K562 (cell line): Measurements from ENCODE around the gene NCDN. TPM values are rescaled to one million over a fixed set of nuclear protein-coding genes. Genes with fewer than 3 reads are reported as not detected.

Experiments used
- SMARCB1 ChIP-seq: IDR thresholded peaks from 2 replicates; pipeline ENCODE4 v1.6.1; 2011; ENCODE audit warnings: improper control_type of control experiment, low read depth; ENCODE audit not compliant: insufficient read length
- U2AF2 ChIP-seq: fragments of 200-400 bp; formaldehyde crosslinking; optimal IDR thresholded peaks from 2 replicates; pipeline ENCODE3; 2017; ENCODE audit warnings: low read depth, mild to moderate bottlenecking, low read length
- YBX1 ChIP-seq: fragments of 450-650 bp; IDR thresholded peaks from 2 replicates; pipeline ENCODE4 v1.7.1; 2016; ENCODE audit warnings: mild to moderate bottlenecking
- polyA plus RNA-seq, 8 experiments: library from polyadenylated mRNA; depleted of rRNA in 4 of 8; stranded (reverse) in 5 of 8; unstranded in 3 of 8; fragments of >200 nt; fragmentation: Nextera tagmentation in 2 of 8; fragmentation: Illumina TruSeq in 1 of 8; extraction: Ambion mirVana in 2 of 8; extraction: Trizol in 1 of 8; gene quantifications; 2 replicates each; pipeline versions ENCODE4 v1.2.1 to v1.2.3, GENCODE V29; 2011 to 2014; ENCODE audit warnings: inconsistent platforms in 1 of 8, missing spikeins in 1 of 8
- total RNA-seq, 7 experiments: library from RNA; depleted of rRNA in 6 of 7; stranded (reverse); fragments of >200 nt in 6 of 7; fragmentation: Illumina TruSeq in 2 of 7; extraction: Trizol in 2 of 7; gene quantifications; 2 replicates each; pipeline versions ENCODE4 v1.2.1 to v1.2.3, GENCODE V29; 2011 to 2021; ENCODE audit warnings: low replicate concordance in 1 of 7
- TF ChIP-seq, protein P1 (sequence below): fragments of 250-450 bp; sonication (Bioruptor Pico); IDR thresholded peaks from 2 replicates; pipeline ENCODE4 v1.5.0; 2021; ENCODE audit warnings: mild to moderate bottlenecking, moderate library complexity
- TF ChIP-seq, protein P2 (sequence below): sonication (generic); formaldehyde crosslinking; IDR thresholded peaks from 2 replicates; pipeline ENCODE4 v1.8.0; 2022; ENCODE audit warnings: mild to moderate bottlenecking, low read depth, missing genetic modification reagents
- TF ChIP-seq, protein P3 (sequence below): IDR thresholded peaks from 2 replicates; pipeline ENCODE4 v1.6.1; 2011; ENCODE audit not compliant: insufficient read length; ENCODE audit errors: extremely low read depth

Gene NCDN
- total and polyA plus RNA-seq, 9 of the 15 experiments (the other 6 are each of a cell fraction or from before 2014, with no cell fraction given) = 1.9 to 35.1 (median 10.7) TPM

DNA sequence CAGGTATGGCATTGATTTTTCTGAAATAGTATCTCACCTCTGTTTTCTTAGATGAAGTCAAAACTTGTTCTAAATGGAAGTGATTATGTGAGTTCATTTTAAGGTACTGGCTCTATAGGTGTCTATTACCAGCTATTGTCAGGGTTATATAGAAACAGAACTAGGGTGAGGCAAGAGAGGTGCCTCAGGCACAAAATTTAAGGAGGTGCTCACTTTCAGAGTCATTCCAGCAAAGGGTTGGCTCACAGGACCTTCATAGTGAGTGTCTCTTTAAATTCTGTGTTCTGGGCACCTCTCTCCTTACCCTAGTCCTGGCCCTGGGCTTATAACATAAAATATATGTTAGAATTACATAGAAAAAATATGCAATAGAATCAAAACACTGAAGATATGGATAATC is 49.7 kb upstream of the NCDN start (continued):
- TF ChIP-seq U2AF2 = no peak
- no peak for TF ChIP-seq SMARCB1
- TF ChIP-seq YBX1 = no peak
- TF ChIP-seq, protein P1, sequence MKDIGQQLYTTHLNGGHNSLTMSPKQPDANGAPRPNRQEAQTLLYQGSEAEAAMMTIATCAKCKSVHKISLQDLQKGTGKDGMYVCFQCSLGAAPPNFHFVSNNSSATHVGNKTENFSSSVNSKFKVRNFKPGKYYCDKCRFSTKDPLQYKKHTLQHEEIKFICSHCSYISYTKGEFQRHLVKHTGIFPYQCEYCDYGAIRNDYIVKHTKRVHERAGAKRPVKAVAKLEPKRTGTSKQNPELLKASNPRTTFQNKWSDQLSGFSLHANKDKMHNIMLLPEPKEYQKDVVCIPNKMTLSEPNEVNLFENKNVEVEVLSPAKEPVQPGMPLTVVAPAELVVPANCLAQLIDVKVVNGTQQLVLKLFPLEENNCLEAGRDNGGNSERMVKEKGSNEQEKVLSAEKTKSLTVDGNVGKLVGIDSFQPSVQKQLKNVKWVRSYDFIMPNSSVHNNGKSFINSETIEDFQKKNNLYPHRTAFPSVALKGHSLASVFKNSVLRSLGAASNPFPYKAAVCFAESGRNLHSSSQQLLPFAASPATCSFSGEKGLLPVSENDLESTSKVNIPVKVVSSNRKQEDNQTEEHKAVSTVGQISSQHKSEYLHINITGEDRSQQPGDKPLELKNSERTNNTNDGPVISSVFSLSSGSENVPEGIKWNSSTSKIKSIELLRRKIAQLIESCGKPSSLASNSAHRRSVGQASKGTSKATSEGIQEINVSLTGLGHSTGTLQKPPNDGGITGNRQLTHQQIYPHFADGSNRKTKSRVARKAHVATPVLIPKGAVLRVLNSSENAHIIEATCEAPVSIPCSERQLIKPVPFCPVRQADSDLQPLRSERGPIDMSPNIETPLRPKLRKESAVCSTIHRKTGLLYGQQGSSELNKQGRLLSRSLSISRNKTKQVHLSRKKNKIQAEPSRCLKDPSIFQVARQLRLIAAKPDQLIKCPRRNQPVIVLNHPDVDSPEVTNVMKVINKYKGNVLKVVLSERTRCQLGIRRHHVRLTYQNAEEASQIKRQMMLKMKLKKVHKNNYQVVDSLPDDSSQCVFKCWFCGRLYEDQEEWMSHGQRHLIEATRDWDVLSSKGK (CRISPR knock-in tag) = no peak
- TF ChIP-seq, protein P2, sequence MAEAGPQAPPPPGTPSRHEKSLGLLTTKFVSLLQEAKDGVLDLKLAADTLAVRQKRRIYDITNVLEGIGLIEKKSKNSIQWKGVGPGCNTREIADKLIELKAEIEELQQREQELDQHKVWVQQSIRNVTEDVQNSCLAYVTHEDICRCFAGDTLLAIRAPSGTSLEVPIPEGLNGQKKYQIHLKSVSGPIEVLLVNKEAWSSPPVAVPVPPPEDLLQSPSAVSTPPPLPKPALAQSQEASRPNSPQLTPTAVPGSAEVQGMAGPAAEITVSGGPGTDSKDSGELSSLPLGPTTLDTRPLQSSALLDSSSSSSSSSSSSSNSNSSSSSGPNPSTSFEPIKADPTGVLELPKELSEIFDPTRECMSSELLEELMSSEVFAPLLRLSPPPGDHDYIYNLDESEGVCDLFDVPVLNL = no peak
- TF ChIP-seq, protein P3, sequence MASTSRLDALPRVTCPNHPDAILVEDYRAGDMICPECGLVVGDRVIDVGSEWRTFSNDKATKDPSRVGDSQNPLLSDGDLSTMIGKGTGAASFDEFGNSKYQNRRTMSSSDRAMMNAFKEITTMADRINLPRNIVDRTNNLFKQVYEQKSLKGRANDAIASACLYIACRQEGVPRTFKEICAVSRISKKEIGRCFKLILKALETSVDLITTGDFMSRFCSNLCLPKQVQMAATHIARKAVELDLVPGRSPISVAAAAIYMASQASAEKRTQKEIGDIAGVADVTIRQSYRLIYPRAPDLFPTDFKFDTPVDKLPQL = no peak
